ENCODE results near the gene NOL4.
"Not testable (repeated sequence)": the region's sequence is repeated elsewhere in the genome, so short reads cannot be mapped to it uniquely, and the experiment has no call there.

The NOL4 gene

GRCh38 chr18:34224423-34225217 is at the start of gene NOL4:
Gene NOL4, minus strand, starts transcription at chr18:34224913. Its CDS starts 1,660 bp downstream, at chr18:34223253.
- no peak for DNase-seq

- not testable (repeated sequence) for DNase-seq
These were observed 41.3 kb upstream of the NOL4 start for GRCh38 chr18:34266029-34266428.

- no peak for DNase-seq
These were observed 37.4 kb upstream of the NOL4 start for GRCh38 chr18:34261865-34262780.

- DNase-seq = no peak
These were observed 33.5 kb upstream of the NOL4 start for GRCh38 chr18:34258176-34258575.

GRCh38 chr18:34251919-34252318 is 27.2 kb upstream of the NOL4 start:
- DNase-seq = no peak

- no peak for DNase-seq
These were observed 24.0 kb upstream of the NOL4 start for GRCh38 chr18:34248727-34249126.

- no peak for DNase-seq
These were observed 18.0 kb upstream of the NOL4 start for GRCh38 chr18:34242739-34243138.

- not testable (repeated sequence) for DNase-seq
These were observed 9.2 kb upstream of the NOL4 start for GRCh38 chr18:34233781-34234388.

- DNase-seq = no peak
These were observed 473 bp upstream of the NOL4 start for GRCh38 chr18:34225218-34225553.

GRCh38 chr18:34223893-34224422 is 755 bp downstream of the NOL4 start:
- no peak for DNase-seq

GRCh38 chr18:34223164-34223892 is 1.4 kb downstream of the NOL4 start:
- no peak for DNase-seq

- no peak for DNase-seq
These were observed 2.2 kb downstream of the NOL4 start for GRCh38 chr18:34222307-34223163.

- no peak for DNase-seq
These were observed 2.8 kb downstream of the NOL4 start for GRCh38 chr18:34221971-34222306.

- no peak for DNase-seq
These were observed 4.5 kb downstream of the NOL4 start for GRCh38 chr18:34220081-34220815.

GRCh38 chr18:34219651-34220050 is 5.1 kb downstream of the NOL4 start:
- no peak for DNase-seq

GRCh38 chr18:34212511-34212910 is 12.2 kb downstream of the NOL4 start:
- no peak for DNase-seq

- no peak for DNase-seq
These were observed 17.3 kb downstream of the NOL4 start for GRCh38 chr18:34207344-34207851.

GRCh38 chr18:34203866-34204265 is 20.8 kb downstream of the NOL4 start:
- no peak for DNase-seq

- DNase-seq = no peak
These were observed 28.5 kb downstream of the NOL4 start for GRCh38 chr18:34196256-34196655.

- DNase-seq = no peak
These were observed 30.5 kb downstream of the NOL4 start for GRCh38 chr18:34194239-34194638.
